K562 (cell line): ENCODE data around the gene AMN1. TPM values are rescaled to one million over a fixed set of nuclear protein-coding genes. Genes with fewer than 3 reads are reported as not detected.

Experiments used
- ATF7 ChIP-seq: fragments of 450-650 bp; IDR thresholded peaks from 2 replicates; pipeline ENCODE4 v1.7.1; 2014; ENCODE audit warnings: mild to moderate bottlenecking, moderate library complexity
- CREM ChIP-seq: IDR thresholded peaks from 2 replicates; pipeline ENCODE4 v1.6.1; 2014; ENCODE audit warnings: antibody characterized with exemption, low read depth
- CXXC5 ChIP-seq: fragments of 250-450 bp; sonication (Bioruptor Pico); IDR thresholded peaks from 2 replicates; pipeline ENCODE4 v1.8.0; 2022; ENCODE audit warnings: inconsistent platforms, mild to moderate bottlenecking, moderate library complexity
- EP300 ChIP-seq: IDR thresholded peaks from 2 replicates; pipeline ENCODE4 v1.6.1; 2012; ENCODE audit warnings: low read length, improper control_type of control experiment
- HDAC1 ChIP-seq, 2 experiments: fragments of 450-650 bp; IDR thresholded peaks; 2 replicates each; pipeline ENCODE4 v1.6.1; 2016 to 2017; ENCODE audit warnings: inconsistent platforms in 1 of 2, mild to moderate bottlenecking in 1 of 2, moderate library complexity in 1 of 2
- HNRNPL ChIP-seq: fragments of 200-400 bp; formaldehyde crosslinking; IDR thresholded peaks from 2 replicates; pipeline ENCODE4 v1.6.1; 2017; ENCODE audit warnings: low read depth, mild to moderate bottlenecking, low read length
- L3MBTL2 ChIP-seq: fragments of 450-650 bp; IDR thresholded peaks from 2 replicates; pipeline ENCODE4 v1.6.1; 2016; ENCODE audit warnings: mild to moderate bottlenecking, moderate library complexity
- MCM7 ChIP-seq, 2 experiments: fragments of 450-650 bp; IDR thresholded peaks; 2 replicates each; pipeline ENCODE4 v1.6.1; 2016 to 2018
- NCOA2 ChIP-seq, 2 experiments: fragments of 450-650 bp; IDR thresholded peaks; 2 replicates each; pipeline ENCODE4 v1.6.1; 2018; ENCODE audit warnings: mild to moderate bottlenecking in 2 of 2, moderate library complexity in 1 of 2; ENCODE audit not compliant: partially characterized antibody in 2 of 2
- NFXL1 ChIP-seq: fragments of 450-650 bp; formaldehyde crosslinking; IDR thresholded peaks from 2 replicates; pipeline ENCODE4 v1.4.0; 2021; ENCODE audit warnings: mild to moderate bottlenecking
- RFX1 ChIP-seq: fragments of 450-650 bp; IDR thresholded peaks from 2 replicates; pipeline ENCODE4 v1.6.1; 2016; ENCODE audit warnings: mild to moderate bottlenecking, moderate library complexity
- SETDB1 ChIP-seq: IDR thresholded peaks from one replicate; pipeline ENCODE4 v1.6.1; 2012; ENCODE audit warnings: low read length, control low read depth, inconsistent platforms
- SMAD2 ChIP-seq: fragments of 150-350 bp; IDR thresholded peaks from 2 replicates; pipeline ENCODE4 v1.6.1; 2014; ENCODE audit warnings: low read depth, mild to moderate bottlenecking, low read length
- SMARCE1 ChIP-seq: fragments of 450-650 bp; IDR thresholded peaks from 2 replicates; pipeline ENCODE4 v1.7.1; 2016; ENCODE audit warnings: mild to moderate bottlenecking
- TAL1 ChIP-seq: fragments of 450-650 bp; IDR thresholded peaks from 2 replicates; pipeline ENCODE4 v1.6.1; 2016; ENCODE audit warnings: mild to moderate bottlenecking
- ZEB2 ChIP-seq: fragments of 450-650 bp; IDR thresholded peaks from 2 replicates; pipeline ENCODE4 v1.6.1; 2016
- ZNF785 ChIP-seq: fragments of 250-450 bp; sonication (Bioruptor Pico); IDR thresholded peaks from 2 replicates; pipeline ENCODE4 v1.4.0; 2020; ENCODE audit warnings: mild to moderate bottlenecking
- polyA plus RNA-seq, 8 experiments: library from polyadenylated mRNA; depleted of rRNA in 4 of 8; stranded (reverse) in 5 of 8; unstranded in 3 of 8; fragments of >200 nt; fragmentation: Nextera tagmentation in 2 of 8; fragmentation: Illumina TruSeq in 1 of 8; extraction: Ambion mirVana in 2 of 8; extraction: Trizol in 1 of 8; gene quantifications; 2 replicates each; pipeline versions ENCODE4 v1.2.1 to v1.2.3, GENCODE V29; 2011 to 2014; ENCODE audit warnings: inconsistent platforms in 1 of 8, missing spikeins in 1 of 8
- total RNA-seq, 7 experiments: library from RNA; depleted of rRNA in 6 of 7; stranded (reverse); fragments of >200 nt in 6 of 7; fragmentation: Illumina TruSeq in 2 of 7; extraction: Trizol in 2 of 7; gene quantifications; 2 replicates each; pipeline versions ENCODE4 v1.2.1 to v1.2.3, GENCODE V29; 2011 to 2021; ENCODE audit warnings: low replicate concordance in 1 of 7
- TF ChIP-seq, protein P1 (sequence below): fragments of 250-450 bp; sonication (Bioruptor Pico); IDR thresholded peaks from 2 replicates; pipeline ENCODE4 v1.8.0; 2022; ENCODE audit warnings: inconsistent platforms
- TF ChIP-seq, protein P2 (sequence below): fragments of 450-650 bp; IDR thresholded peaks from 2 replicates; pipeline ENCODE4 v1.6.1; 2017; ENCODE audit warnings: mild to moderate bottlenecking, moderate library complexity
- TF ChIP-seq, protein P3 (sequence below): IDR thresholded peaks from 3 replicates; pipeline ENCODE4 v1.6.1; 2011; ENCODE audit warnings: borderline replicate concordance, mild to moderate bottlenecking, moderate library complexity; ENCODE audit not compliant: insufficient read length; ENCODE audit errors: extremely low read depth

AMN1 gene
- total and polyA plus RNA-seq, 9 of the 15 experiments (the other 6 are each of a cell fraction or from before 2014, with no cell fraction given), result 5.2 to 27.6 (median 13.0) TPM

DNA sequence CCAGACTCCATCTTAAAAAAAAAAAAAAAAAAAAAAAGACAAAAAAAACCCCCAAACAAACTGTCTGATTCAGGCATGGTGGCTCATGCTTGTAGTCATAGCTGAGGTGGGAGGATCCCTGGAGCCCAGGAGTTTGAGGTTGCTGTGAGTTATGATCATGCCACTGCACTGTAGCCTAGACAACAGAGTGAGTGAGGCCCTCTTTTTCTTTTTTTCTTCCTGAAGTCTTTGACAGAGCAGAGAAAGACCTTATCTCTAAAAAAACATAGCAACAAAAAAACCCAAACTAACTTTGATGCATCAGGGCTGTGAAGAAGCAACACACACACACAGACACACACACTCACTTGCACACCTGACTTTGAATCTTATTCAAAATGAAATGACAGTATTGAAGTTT lies 7.7 kb upstream of the AMN1 start (continued):
- no peak for TF ChIP-seq SETDB1
- no peak for TF ChIP-seq NFXL1 (CRISPR knock-in tag)
- TF ChIP-seq, protein P1, sequence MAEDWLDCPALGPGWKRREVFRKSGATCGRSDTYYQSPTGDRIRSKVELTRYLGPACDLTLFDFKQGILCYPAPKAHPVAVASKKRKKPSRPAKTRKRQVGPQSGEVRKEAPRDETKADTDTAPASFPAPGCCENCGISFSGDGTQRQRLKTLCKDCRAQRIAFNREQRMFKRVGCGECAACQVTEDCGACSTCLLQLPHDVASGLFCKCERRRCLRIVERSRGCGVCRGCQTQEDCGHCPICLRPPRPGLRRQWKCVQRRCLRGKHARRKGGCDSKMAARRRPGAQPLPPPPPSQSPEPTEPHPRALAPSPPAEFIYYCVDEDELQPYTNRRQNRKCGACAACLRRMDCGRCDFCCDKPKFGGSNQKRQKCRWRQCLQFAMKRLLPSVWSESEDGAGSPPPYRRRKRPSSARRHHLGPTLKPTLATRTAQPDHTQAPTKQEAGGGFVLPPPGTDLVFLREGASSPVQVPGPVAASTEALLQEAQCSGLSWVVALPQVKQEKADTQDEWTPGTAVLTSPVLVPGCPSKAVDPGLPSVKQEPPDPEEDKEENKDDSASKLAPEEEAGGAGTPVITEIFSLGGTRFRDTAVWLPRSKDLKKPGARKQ (CRISPR knock-in tag), result no peak
- no peak for TF ChIP-seq L3MBTL2
- TF ChIP-seq, protein P2, sequence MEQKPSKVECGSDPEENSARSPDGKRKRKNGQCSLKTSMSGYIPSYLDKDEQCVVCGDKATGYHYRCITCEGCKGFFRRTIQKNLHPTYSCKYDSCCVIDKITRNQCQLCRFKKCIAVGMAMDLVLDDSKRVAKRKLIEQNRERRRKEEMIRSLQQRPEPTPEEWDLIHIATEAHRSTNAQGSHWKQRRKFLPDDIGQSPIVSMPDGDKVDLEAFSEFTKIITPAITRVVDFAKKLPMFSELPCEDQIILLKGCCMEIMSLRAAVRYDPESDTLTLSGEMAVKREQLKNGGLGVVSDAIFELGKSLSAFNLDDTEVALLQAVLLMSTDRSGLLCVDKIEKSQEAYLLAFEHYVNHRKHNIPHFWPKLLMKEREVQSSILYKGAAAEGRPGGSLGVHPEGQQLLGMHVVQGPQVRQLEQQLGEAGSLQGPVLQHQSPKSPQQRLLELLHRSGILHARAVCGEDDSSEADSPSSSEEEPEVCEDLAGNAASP, result no peak
- TF ChIP-seq NCOA2 (IDR thresholded peaks at IDR 0.05; ENCODE audit: partially characterized antibody in 2 of 2), result no peak
- TF ChIP-seq SMAD2, result no peak
- TF ChIP-seq ATF7, result peak; percentile 47; the same call in 1 of the 2 replicates
- peak; percentile 41; the same call in 1 of the 2 replicates for TF ChIP-seq CREM
- no peak for TF ChIP-seq CXXC5
- TF ChIP-seq ZNF785, result no peak
- no peak for TF ChIP-seq MCM7 (IDR thresholded peaks at IDR 0.05)
- TF ChIP-seq HDAC1 (IDR thresholded peaks at IDR 0.05), result peak in 1 of 2 experiments; percentile 46; a peak in 2 of 4 replicates
- TF ChIP-seq HNRNPL, result no peak
- 0 out of 2 replicates have a peak, but pooled peaks have one; percentile 16 for TF ChIP-seq ZEB2
- TF ChIP-seq, protein P3, sequence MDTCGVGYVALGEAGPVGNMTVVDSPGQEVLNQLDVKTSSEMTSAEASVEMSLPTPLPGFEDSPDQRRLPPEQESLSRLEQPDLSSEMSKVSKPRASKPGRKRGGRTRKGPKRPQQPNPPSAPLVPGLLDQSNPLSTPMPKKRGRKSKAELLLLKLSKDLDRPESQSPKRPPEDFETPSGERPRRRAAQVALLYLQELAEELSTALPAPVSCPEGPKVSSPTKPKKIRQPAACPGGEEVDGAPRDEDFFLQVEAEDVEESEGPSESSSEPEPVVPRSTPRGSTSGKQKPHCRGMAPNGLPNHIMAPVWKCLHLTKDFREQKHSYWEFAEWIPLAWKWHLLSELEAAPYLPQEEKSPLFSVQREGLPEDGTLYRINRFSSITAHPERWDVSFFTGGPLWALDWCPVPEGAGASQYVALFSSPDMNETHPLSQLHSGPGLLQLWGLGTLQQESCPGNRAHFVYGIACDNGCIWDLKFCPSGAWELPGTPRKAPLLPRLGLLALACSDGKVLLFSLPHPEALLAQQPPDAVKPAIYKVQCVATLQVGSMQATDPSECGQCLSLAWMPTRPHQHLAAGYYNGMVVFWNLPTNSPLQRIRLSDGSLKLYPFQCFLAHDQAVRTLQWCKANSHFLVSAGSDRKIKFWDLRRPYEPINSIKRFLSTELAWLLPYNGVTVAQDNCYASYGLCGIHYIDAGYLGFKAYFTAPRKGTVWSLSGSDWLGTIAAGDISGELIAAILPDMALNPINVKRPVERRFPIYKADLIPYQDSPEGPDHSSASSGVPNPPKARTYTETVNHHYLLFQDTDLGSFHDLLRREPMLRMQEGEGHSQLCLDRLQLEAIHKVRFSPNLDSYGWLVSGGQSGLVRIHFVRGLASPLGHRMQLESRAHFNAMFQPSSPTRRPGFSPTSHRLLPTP, result no peak
- TF ChIP-seq TAL1, result no peak
- TF ChIP-seq RFX1, result peak; percentile 96
- TF ChIP-seq SMARCE1, result 0 out of 2 replicates have a peak, but pooled peaks have one; percentile 25
- TF ChIP-seq EP300, result peak; percentile 36; the same call in 1 of the 2 replicates
